Measurements from ENCODE around the gene MRAS.

GRCh38 chr3:138373087-138373735 is 24.8 kb downstream of the MRAS start:
- TF ChIP-seq CTCF (optimal IDR thresholded peaks at IDR 0.05 in 1 of 3, IDR thresholded peaks at IDR 0.05 in 1 of 3, conservative IDR thresholded peaks at IDR 0.05 in 1 of 3; ENCODE audit: extremely low read depth in 1 of 3, insufficient read depth in 2 of 3, low read length in 3 of 3) (no peak), EZH2 (IDR thresholded peaks at IDR 0.05; ENCODE audit: low read length) (no peak)
